ENCODE data around the gene RFT1.
"Not testable (repeated sequence)": the region's sequence is repeated elsewhere in the genome, so short reads cannot be mapped to it uniquely, and the experiment has no call there.

RFT1 gene

DNA sequence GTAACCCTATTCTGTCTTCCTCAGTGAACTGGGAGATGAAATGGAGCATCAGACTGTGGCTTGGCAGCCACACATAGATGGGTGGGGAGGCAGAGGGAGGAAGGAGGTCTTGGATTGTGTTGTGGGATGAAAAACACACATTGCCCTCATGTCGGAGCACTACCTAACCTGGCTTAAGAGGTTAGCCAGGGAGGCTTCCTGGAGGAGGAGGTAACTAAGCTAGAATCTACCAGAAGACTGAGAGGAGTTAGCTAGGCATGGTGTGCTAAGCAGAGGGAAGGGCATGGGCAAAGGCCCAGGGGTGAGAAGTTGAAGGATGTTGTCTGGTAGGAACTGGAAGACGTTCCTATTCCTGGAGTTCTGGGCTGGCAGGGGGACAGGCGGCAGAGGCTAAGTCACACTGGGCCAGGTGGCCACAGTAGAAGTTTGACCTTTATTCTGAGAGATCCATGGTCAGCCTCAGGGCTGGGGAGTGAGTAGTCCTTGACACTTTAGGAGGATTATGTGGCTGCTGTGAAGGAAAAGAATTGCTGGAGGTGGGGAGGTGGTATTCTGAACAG lies 23.1 kb upstream of the RFT1 start:
- TF ChIP-seq EZH2phosphoT487 (IDR thresholded peaks at IDR 0.05; ENCODE audit: low read depth), result no peak
- TF ChIP-seq, protein P1, sequence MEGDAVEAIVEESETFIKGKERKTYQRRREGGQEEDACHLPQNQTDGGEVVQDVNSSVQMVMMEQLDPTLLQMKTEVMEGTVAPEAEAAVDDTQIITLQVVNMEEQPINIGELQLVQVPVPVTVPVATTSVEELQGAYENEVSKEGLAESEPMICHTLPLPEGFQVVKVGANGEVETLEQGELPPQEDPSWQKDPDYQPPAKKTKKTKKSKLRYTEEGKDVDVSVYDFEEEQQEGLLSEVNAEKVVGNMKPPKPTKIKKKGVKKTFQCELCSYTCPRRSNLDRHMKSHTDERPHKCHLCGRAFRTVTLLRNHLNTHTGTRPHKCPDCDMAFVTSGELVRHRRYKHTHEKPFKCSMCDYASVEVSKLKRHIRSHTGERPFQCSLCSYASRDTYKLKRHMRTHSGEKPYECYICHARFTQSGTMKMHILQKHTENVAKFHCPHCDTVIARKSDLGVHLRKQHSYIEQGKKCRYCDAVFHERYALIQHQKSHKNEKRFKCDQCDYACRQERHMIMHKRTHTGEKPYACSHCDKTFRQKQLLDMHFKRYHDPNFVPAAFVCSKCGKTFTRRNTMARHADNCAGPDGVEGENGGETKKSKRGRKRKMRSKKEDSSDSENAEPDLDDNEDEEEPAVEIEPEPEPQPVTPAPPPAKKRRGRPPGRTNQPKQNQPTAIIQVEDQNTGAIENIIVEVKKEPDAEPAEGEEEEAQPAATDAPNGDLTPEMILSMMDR (IDR thresholded peaks at IDR 0.05; ENCODE audit: low read depth, low read length), result no peak
- peaks cover 7% of the 10 kb centered on the region; the same call in 1 of the 2 replicates for H3K27me3 ChIP-seq (ENCODE audit: low read depth, low read length)
- no peaks in the 10 kb centered on the region for H3K79me2 ChIP-seq (ENCODE audit: low read length)
- no peak overlapping the region for H3K4me2 ChIP-seq (ENCODE audit: low read length)
- no peaks in the 10 kb centered on the region for H3K9me3 ChIP-seq (ENCODE audit: insufficient read depth, low read length)
- H3K27ac ChIP-seq (ENCODE audit: low read length), result no peak overlapping the region
- H3K36me3 ChIP-seq (replicated peaks; ENCODE audit: low read depth, low read length), result no peaks in the 10 kb centered on the region
- H3K4me3 ChIP-seq (ENCODE audit: low read length), result no peak overlapping the region
- no peak overlapping the region for H2AFZ ChIP-seq (ENCODE audit: low read depth, low read length)
- H4K20me1 ChIP-seq (ENCODE audit: insufficient read depth, low read length), result no peaks in the 10 kb centered on the region
- no peak overlapping the region for H3K9ac ChIP-seq (ENCODE audit: low read length)
- peaks cover 2% of the 10 kb centered on the region for H3K4me1 ChIP-seq (ENCODE audit: low read length)

- Histone ChIP-seq H3K27ac (ENCODE audit: low read length) (no peak overlapping the region), H2AFZ (ENCODE audit: low read depth, low read length) (no peak overlapping the region), H3K36me3 (replicated peaks; ENCODE audit: low read depth, low read length) (no peaks in the 10 kb centered on the region), H3K79me2 (ENCODE audit: low read length) (no peaks in the 10 kb centered on the region), H3K4me2 (ENCODE audit: low read length) (no peak overlapping the region), H3K27me3 (ENCODE audit: low read depth, low read length) (peaks cover 7% of the 10 kb centered on the region; the same call in 1 of the 2 replicates), H4K20me1 (ENCODE audit: insufficient read depth, low read length) (no peaks in the 10 kb centered on the region), H3K9ac (ENCODE audit: low read length) (no peak overlapping the region), H3K9me3 (ENCODE audit: insufficient read depth, low read length) (no peaks in the 10 kb centered on the region), H3K4me3 (ENCODE audit: low read length) (no peak overlapping the region), H3K4me1 (ENCODE audit: low read length) (no peaks in the 10 kb centered on the region)
- TF ChIP-seq, protein P1 (IDR thresholded peaks at IDR 0.05; ENCODE audit: low read depth, low read length), result no peak
Measured at GRCh38 chr3:53151870-53152660, 21.8 kb upstream of the RFT1 start.

- no peak overlapping the region for H3K27ac ChIP-seq (ENCODE audit: low read length)
- no peak overlapping the region for H3K4me3 ChIP-seq (ENCODE audit: low read length)
- H3K9me3 ChIP-seq (ENCODE audit: insufficient read depth, low read length), result no peaks in the 10 kb centered on the region
- no peaks in the 10 kb centered on the region for H3K4me1 ChIP-seq (ENCODE audit: low read length)
- no peak overlapping the region for H3K4me2 ChIP-seq (ENCODE audit: low read length)
- no peak overlapping the region for H3K9ac ChIP-seq (ENCODE audit: low read length)
- no peak for TF ChIP-seq EZH2phosphoT487 (IDR thresholded peaks at IDR 0.05; ENCODE audit: low read depth)
- H4K20me1 ChIP-seq (ENCODE audit: insufficient read depth, low read length), result no peaks in the 10 kb centered on the region
- H3K36me3 ChIP-seq (replicated peaks; ENCODE audit: low read depth, low read length), result no peaks in the 10 kb centered on the region
- H3K27me3 ChIP-seq (ENCODE audit: low read depth, low read length), result peaks cover 7% of the 10 kb centered on the region; the same call in 1 of the 2 replicates
- no peak overlapping the region for H2AFZ ChIP-seq (ENCODE audit: low read depth, low read length)
- H3K79me2 ChIP-seq (ENCODE audit: low read length), result no peaks in the 10 kb centered on the region
Measured at GRCh38 chr3:53151465-53151864, 21.2 kb upstream of the RFT1 start.

DNA sequence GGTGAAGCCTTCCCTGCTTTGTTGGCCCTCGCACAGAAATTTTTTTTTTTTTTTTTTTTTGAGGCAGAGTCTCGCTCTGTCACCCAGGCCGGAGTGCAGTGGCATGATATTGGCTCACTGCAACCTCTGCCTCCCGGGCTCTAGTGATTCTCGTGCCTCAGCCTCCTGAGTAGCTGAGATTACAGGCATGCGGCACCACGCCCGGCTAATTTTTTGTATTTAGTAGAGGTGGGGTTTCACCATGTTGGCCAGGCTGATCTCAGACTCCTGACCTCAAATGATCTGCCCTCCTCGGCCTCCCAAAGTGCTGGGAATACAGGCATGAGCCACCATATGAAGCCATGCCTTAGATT lies 20.8 kb upstream of the RFT1 start:
- H3K4me2 ChIP-seq (ENCODE audit: low read length); H3K9me3 ChIP-seq (ENCODE audit: insufficient read depth, low read length); H2AFZ ChIP-seq (ENCODE audit: low read depth, low read length); H3K27ac ChIP-seq (ENCODE audit: low read length); H3K4me1 ChIP-seq (ENCODE audit: low read length); H4K20me1 ChIP-seq (ENCODE audit: insufficient read depth, low read length); H3K4me3 ChIP-seq (ENCODE audit: low read length); H3K27me3 ChIP-seq (ENCODE audit: low read depth, low read length); H3K36me3 ChIP-seq (replicated peaks; ENCODE audit: low read depth, low read length); H3K9ac ChIP-seq (ENCODE audit: low read length); H3K79me2 ChIP-seq (ENCODE audit: low read length): not testable (repeated sequence)

All from OCI-LY3 (cell line).